ENCODE results near the gene ZNF341.

DNA sequence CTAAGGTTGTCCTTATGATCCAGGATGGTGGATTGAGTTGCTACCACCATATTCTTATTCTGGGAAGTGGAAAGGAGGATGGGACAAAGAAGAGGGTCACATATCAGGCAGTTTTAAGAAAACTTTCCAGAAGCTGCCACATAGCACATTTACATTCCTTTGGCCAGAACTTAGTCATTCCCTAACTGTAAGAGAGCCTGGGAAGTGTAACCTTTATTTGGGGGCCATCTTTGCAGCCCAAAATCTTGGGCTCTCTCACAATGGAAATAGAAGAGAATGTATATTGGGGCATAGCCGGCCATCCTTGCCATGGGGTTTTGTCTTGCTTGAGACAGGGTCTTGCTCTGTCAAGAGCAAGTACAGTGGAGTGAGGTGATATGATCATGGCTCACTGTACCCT, 8.4 kb downstream of the ZNF341 start:
- no peak for TF ChIP-seq EZH2 (IDR thresholded peaks at IDR 0.05; ENCODE audit: low read length)
- TF ChIP-seq, protein P1, sequence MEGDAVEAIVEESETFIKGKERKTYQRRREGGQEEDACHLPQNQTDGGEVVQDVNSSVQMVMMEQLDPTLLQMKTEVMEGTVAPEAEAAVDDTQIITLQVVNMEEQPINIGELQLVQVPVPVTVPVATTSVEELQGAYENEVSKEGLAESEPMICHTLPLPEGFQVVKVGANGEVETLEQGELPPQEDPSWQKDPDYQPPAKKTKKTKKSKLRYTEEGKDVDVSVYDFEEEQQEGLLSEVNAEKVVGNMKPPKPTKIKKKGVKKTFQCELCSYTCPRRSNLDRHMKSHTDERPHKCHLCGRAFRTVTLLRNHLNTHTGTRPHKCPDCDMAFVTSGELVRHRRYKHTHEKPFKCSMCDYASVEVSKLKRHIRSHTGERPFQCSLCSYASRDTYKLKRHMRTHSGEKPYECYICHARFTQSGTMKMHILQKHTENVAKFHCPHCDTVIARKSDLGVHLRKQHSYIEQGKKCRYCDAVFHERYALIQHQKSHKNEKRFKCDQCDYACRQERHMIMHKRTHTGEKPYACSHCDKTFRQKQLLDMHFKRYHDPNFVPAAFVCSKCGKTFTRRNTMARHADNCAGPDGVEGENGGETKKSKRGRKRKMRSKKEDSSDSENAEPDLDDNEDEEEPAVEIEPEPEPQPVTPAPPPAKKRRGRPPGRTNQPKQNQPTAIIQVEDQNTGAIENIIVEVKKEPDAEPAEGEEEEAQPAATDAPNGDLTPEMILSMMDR (optimal IDR thresholded peaks at IDR 0.05 in 1 of 3, IDR thresholded peaks at IDR 0.05 in 1 of 3, conservative IDR thresholded peaks at IDR 0.05 in 1 of 3; ENCODE audit: extremely low read depth in 1 of 3, insufficient read depth in 2 of 3, low read length in 3 of 3) = no peak

All from keratinocyte (primary cell).